CD4-positive, alpha-beta T cell treated with Interleukin-6 at 100 ng/mL for 8 hours (primary cell): ENCODE measurements around the gene GJB2.
A peak's percentile ranks its signal among the peaks of the same experiment; 100 is the strongest.
"Not testable (repeated sequence)": the region's sequence is repeated elsewhere in the genome, so short reads cannot be mapped to it uniquely, and the experiment has no call there.

Source experiments
- DNase-seq: peaks from one replicate; pipeline ENCODE4 v3.0.0-alpha.2; 2020; ENCODE audit warnings: mixed read lengths, low spot score

The GJB2 gene

GRCh38 chr13:20165417-20166257, 27.1 kb downstream of the GJB2 start:
- DNase-seq = no peak

DNA sequence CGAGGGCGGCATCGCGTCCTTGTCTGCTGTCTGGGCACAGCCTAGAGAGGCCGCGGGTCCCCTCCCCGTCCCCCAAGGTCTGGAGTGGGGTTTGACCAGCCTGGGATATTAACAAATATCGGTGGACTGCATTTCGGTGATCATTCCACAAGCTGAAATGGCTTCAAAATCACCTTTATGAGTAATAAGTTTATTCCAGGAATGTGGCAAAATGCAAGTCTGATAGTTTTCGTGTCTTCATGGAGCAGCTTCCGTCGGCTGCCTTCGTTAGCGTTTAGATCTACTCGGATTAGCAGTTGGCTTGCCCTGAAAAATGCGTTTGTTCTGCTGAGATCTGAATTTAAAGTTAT, 30.8 kb downstream of the GJB2 start:
- DNase-seq = no peak

GRCh38 chr13:20161275-20161950, 31.3 kb downstream of the GJB2 start:
- DNase-seq = peak; percentile 20

GRCh38 chr13:20160306-20161274, 32.1 kb downstream of the GJB2 start, which contains the start of gene GJA3:
GJA3 (minus strand) TSS chr13:20161052; CDS start chr13:20143288, 17,764 bp downstream.
- peak; percentile 18 for DNase-seq

- DNase-seq = no peak
These were observed 33.0 kb downstream of the GJB2 start for GRCh38 chr13:20159646-20160305.

DNA sequence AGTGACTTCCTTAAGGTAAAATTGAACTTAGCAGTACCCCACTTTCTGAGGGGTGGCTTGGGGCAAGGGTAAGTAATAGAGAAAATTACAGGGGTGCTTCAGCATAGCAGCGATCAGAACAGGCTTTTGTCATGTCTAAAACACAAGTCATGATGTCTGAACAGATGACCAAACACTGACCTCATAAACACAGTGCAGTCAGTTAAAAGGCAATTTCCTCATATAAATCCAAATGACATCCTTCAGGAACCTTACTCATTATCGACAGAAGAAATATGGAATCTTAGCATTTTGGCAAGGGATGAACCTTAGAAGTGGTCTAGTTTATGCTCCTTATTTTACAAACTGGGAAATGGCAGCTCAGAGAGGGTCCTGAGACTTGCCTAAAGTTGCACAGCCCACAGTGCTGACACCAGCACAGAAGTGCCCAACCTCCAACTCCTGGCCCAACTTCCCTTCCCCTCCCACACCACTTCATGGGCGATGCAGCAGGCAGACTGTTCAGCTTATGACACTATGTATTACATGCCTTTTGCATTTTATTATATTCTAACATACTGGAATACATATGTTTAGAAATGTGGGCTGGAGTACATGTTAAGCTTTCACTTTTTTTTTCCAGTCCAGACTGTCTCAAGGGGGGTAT, 35.5 kb downstream of the GJB2 start:
- no peak for DNase-seq

- no peak for DNase-seq
These were observed 36.0 kb downstream of the GJB2 start for GRCh38 chr13:20156702-20157101.

- not testable (repeated sequence) for DNase-seq
These were observed 39.4 kb downstream of the GJB2 start for GRCh38 chr13:20153290-20153689.

GRCh38 chr13:20151612-20152011, 41.1 kb downstream of the GJB2 start:
- DNase-seq = no peak

- no peak for DNase-seq
These were observed 41.7 kb downstream of the GJB2 start for GRCh38 chr13:20151016-20151415.

GRCh38 chr13:20150561-20150960, 42.2 kb downstream of the GJB2 start:
- no peak for DNase-seq

DNA sequence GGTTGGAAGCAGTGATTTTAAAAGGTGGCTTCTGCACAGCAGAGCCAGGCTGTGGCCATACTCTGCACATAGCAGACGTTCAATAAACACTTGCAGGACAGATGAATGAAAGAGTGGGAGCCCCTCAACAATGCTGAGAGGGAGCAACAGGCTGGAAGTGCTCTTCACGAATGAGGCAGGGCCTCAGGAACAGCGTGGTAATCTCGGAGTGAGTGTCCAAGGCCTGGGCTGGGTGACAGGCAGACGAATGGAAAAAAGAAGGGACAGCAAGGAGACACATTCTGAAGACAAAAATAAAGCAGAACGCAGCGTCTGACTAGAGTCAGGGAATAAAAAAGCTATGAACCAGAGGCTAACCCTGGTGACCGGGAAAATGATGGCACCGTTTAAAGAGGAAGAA, 43.0 kb downstream of the GJB2 start:
- DNase-seq = no peak

- no peak for DNase-seq
These were observed 44.1 kb downstream of the GJB2 start for GRCh38 chr13:20148501-20149183.

DNA sequence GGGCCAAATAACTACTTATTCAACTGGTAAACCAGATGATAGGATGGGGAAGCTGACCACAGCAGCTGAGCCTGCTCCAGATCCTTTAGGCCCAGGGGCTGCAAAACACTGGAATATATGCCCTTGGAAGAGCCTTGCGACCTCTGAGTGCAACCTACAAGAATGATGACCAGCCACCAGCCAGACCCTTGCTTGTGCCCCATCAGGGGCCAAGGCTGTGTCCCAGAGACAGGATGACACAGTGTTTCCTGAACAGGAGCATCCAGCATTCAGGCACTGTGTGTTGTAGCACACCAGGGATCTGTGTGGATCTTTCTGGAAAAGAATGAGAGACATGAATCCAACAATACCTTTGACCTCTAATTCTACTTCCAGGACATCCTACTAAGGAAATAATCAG, 46.4 kb downstream of the GJB2 start:
- DNase-seq = no peak

GRCh38 chr13:20145521-20145920, 47.2 kb downstream of the GJB2 start:
- no peak for DNase-seq

GRCh38 chr13:20144141-20144850, 48.4 kb downstream of the GJB2 start:
- DNase-seq = no peak

DNA sequence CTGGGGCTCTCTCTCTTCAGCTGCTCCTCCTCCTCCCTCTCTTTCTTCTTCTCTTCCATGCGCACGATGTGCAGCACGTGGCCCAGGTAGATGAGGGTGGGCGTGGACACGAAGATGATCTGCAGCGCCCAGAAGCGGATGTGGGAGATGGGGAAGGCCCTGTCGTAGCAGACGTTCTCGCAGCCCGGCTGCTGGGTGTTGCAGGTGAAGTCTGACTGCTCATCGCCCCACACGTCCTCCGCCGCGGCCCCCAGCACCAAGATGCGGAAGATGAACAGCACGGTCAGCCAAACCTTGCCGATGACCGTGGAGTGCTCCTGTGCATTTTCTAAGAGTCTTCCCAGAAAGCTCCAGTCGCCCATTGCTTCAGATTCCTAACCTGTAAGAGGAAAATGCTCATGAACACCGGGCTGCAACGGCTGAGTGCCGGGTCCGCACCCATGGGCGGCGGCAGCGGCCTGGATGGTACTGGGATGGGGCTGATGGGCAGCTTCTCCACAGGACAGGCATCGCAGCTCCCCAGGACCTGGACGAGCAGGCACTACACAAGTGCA, 49.7 kb downstream of the GJB2 start:
- no peak for DNase-seq

- DNase-seq = no peak
These were observed 50.5 kb downstream of the GJB2 start for GRCh38 chr13:20142023-20142926.
